ENCODE results near the gene GRK5.

GRK5 gene

GRCh38 chr10:119279441-119279840 is 72.1 kb downstream of the GRK5 start:
- no peak for DNase-seq

GRCh38 chr10:119281581-119282071 is 74.3 kb downstream of the GRK5 start:
- no peak for DNase-seq

- DNase-seq = no peak
Measured at GRCh38 chr10:119282446-119282845, 75.1 kb downstream of the GRK5 start.

- DNase-seq = no peak
Measured at GRCh38 chr10:119283387-119283786, 76.0 kb downstream of the GRK5 start.

GRCh38 chr10:119283818-119284217 is 76.4 kb downstream of the GRK5 start:
- no peak for DNase-seq

GRCh38 chr10:119284679-119285096 is 77.3 kb downstream of the GRK5 start:
- DNase-seq = no peak

GRCh38 chr10:119285495-119286267 is 78.3 kb downstream of the GRK5 start:
- no peak for DNase-seq

GRCh38 chr10:119286516-119286915 is 79.1 kb downstream of the GRK5 start:
- DNase-seq = no peak

- DNase-seq = no peak
Measured at GRCh38 chr10:119286983-119287633, 79.7 kb downstream of the GRK5 start.

- no peak for DNase-seq
Measured at GRCh38 chr10:119288574-119289001, 81.2 kb downstream of the GRK5 start.

GRCh38 chr10:119289227-119289920 is 82.0 kb downstream of the GRK5 start:
- no peak for DNase-seq

- DNase-seq = no peak
Measured at GRCh38 chr10:119290301-119291048, 83.1 kb downstream of the GRK5 start.

GRCh38 chr10:119291223-119291900 is 84.0 kb downstream of the GRK5 start:
- no peak for DNase-seq

- no peak for DNase-seq
Measured at GRCh38 chr10:119292968-119293760, 85.8 kb downstream of the GRK5 start.

- DNase-seq = no peak
Measured at GRCh38 chr10:119296703-119297102, 89.3 kb downstream of the GRK5 start.

GRCh38 chr10:119297207-119297968 is 90.0 kb downstream of the GRK5 start:
- DNase-seq = no peak

- no peak for DNase-seq
Measured at GRCh38 chr10:119298810-119299209, 91.4 kb downstream of the GRK5 start.

- DNase-seq = no peak
Measured at GRCh38 chr10:119299531-119299930, 92.2 kb downstream of the GRK5 start.

GRCh38 chr10:119301397-119301796 is 94.0 kb downstream of the GRK5 start:
- no peak for DNase-seq

GRCh38 chr10:119302172-119302571 is 94.8 kb downstream of the GRK5 start:
- DNase-seq = no peak
